Activated CD8-positive, alpha-beta memory T cell treated with anti-CD3 and anti-CD28 coated beads for 48 hours (primary cell): ENCODE data around the gene PATJ.
"Not testable (repeated sequence)": the region's sequence is repeated elsewhere in the genome, so short reads cannot be mapped to it uniquely, and the experiment has no call there.

Experiments
- DNase-seq, 3 experiments: peaks; one replicate each; pipeline ENCODE4 v3.0.0-alpha.2; 2020; ENCODE audit warnings: low read depth in 2 of 3, low spot score in 2 of 3

The PATJ gene

GRCh38 chr1:61942856-61943255 is 200.6 kb downstream of the PATJ start:
- no peak for DNase-seq

- not testable (repeated sequence) for DNase-seq
Observed at GRCh38 chr1:61948685-61949084, 206.4 kb downstream of the PATJ start.

- no peak for DNase-seq
Observed at GRCh38 chr1:61950418-61950817, 208.1 kb downstream of the PATJ start.

- no peak for DNase-seq
Observed at GRCh38 chr1:61951731-61952580, 209.7 kb downstream of the PATJ start.

- DNase-seq = no peak
Observed at GRCh38 chr1:61952675-61953074, 210.4 kb downstream of the PATJ start.

- DNase-seq = no peak
Observed at GRCh38 chr1:61953076-61953789, 211.0 kb downstream of the PATJ start.

- no peak for DNase-seq
Observed at GRCh38 chr1:61953790-61954150, 211.5 kb downstream of the PATJ start.

GRCh38 chr1:61955261-61955660 is 213.0 kb downstream of the PATJ start:
- DNase-seq = no peak

- DNase-seq = no peak
Observed at GRCh38 chr1:61956016-61956645, 213.9 kb downstream of the PATJ start.

- no peak for DNase-seq
Observed at GRCh38 chr1:61956784-61957183, 214.5 kb downstream of the PATJ start.

GRCh38 chr1:61961009-61961408 is 218.7 kb downstream of the PATJ start:
- DNase-seq = no peak

- no peak for DNase-seq
Observed at GRCh38 chr1:61962631-61963030, 220.4 kb downstream of the PATJ start.

- not testable (repeated sequence) for DNase-seq
Observed at GRCh38 chr1:61966450-61967225, 224.4 kb downstream of the PATJ start.

- DNase-seq = no peak
Observed at GRCh38 chr1:61967750-61968149, 225.5 kb downstream of the PATJ start.

GRCh38 chr1:61968869-61969268 is 226.6 kb downstream of the PATJ start:
- no peak for DNase-seq

- no peak for DNase-seq
Observed at GRCh38 chr1:61973100-61973837, 231.0 kb downstream of the PATJ start.

GRCh38 chr1:61975638-61976037 is 233.4 kb downstream of the PATJ start:
- DNase-seq = no peak

GRCh38 chr1:61976566-61976965 is 234.3 kb downstream of the PATJ start:
- no peak for DNase-seq

GRCh38 chr1:61978796-61979195 is 236.5 kb downstream of the PATJ start:
- DNase-seq = no peak

GRCh38 chr1:61979729-61980128 is 237.4 kb downstream of the PATJ start:
- no peak for DNase-seq

GRCh38 chr1:61980561-61980960 is 238.3 kb downstream of the PATJ start:
- DNase-seq = peak in 1 of 3 experiments; percentile 2
